Heart right ventricle (tissue), 16 donors: ENCODE data around the gene PRC1. TPM values are rescaled to one million over a fixed set of nuclear protein-coding genes. Genes with fewer than 3 reads are reported as not detected.

Experiments used
- ATAC-seq, 8 donors: fragments of 200-7000 bp; cut with Tn5 transposase; one replicate each; pipeline ENCODE4 v1.9.1; 2020; ENCODE audit warnings: mild to moderate bottlenecking in 8 of 8, moderate library complexity in 8 of 8, moderate number of reproducible peaks in 1 of 8
- DNase-seq, 2 donors: peaks; one replicate each; pipeline ENCODE4 v3.0.0-alpha.2; 2020
- H3K27ac ChIP-seq, 10 donors: fragments of 200-600 bp; sonication (generic) in 2 of 10; one replicate each; pipeline versions ENCODE4 v1.5.0 to v1.8.0; 2020 to 2022; ENCODE audit warnings: mild to moderate bottlenecking in 3 of 10
- H3K27me3 ChIP-seq, 7 donors: fragments of 200-600 bp; one replicate each; pipeline ENCODE4 v1.8.0; 2021 to 2022; ENCODE audit warnings: mild to moderate bottlenecking in 2 of 7
- H3K36me3 ChIP-seq, 9 donors: fragments of 200-600 bp; sonication (generic) in 1 of 9; one replicate each; pipeline versions ENCODE4 v1.5.0 to v1.8.0; 2020 to 2022; ENCODE audit warnings: mild to moderate bottlenecking in 2 of 9
- H3K4me1 ChIP-seq, 9 donors: fragments of 200-600 bp; sonication (generic) in 1 of 9; one replicate each; pipeline versions ENCODE4 v1.5.0 to v1.8.0; 2020 to 2022; ENCODE audit warnings: mild to moderate bottlenecking in 4 of 9
- H3K4me3 ChIP-seq, 10 donors: fragments of 200-600 bp; sonication (generic) in 2 of 10; one replicate each; pipeline versions ENCODE4 v1.5.0 to v1.8.0; 2020 to 2022; ENCODE audit warnings: mild to moderate bottlenecking in 7 of 10, moderate library complexity in 2 of 10
- H3K9me3 ChIP-seq, 11 donors: fragments of 200-600 bp in 10 of 11; sonication (generic) in 2 of 11; one replicate each; pipeline versions ENCODE4 v1.5.0 to v1.8.0; 2013 to 2022; ENCODE audit warnings: mild to moderate bottlenecking in 2 of 11, control low read depth in 1 of 11, moderate library complexity in 1 of 11
- CTCF ChIP-seq, 9 donors: fragments of 200-600 bp; sonication (generic) in 2 of 9; IDR thresholded peaks; one replicate each; pipeline versions ENCODE4 v1.5.0 to v1.8.0; 2021 to 2022; ENCODE audit warnings: antibody characterized with exemption in 9 of 9, mild to moderate bottlenecking in 5 of 9, moderate library complexity in 1 of 9
- WGBS, 2 donors: extraction: QIAGEN DNeasy Blood & Tissue Kit; methylation state at CpG; one replicate each; pipeline ENCODE4 v1.1.7; 2013; ENCODE audit warnings: inconsistent platforms in 1 of 2; 5-methylcytosine and 5-hydroxymethylcytosine counted together
- intact Hi-C, 10 donors: fragments of 100-400 bp; cut with DNase I; formaldehyde crosslinking; loops; one replicate each; pipeline versions ENCODE4 v1.11.1 to v1.14.2; 2022
- polyA plus RNA-seq, 2 donors: library from polyadenylated mRNA; stranded (reverse); fragments of 200-250 nt; gene quantifications; one replicate each; pipeline ENCODE4 v1.2.3, GENCODE V29; 2013
- total RNA-seq, 10 donors: library from RNA; stranded (reverse); fragmentation: NEBNext Ultra II Directional in 3 of 10; extraction: Animal tissue kit (Norgen Biotek cat#: 25700) in 3 of 10; gene quantifications; one replicate each; pipeline versions ENCODE4 v1.2.1 to v1.2.4, GENCODE V29; 2021 to 2023
- donor health status: Arrhythmogenic right ventricular cardiomyopathy.
- donor health status: ischemic (EF 13 %, LVEDD 7.1; RV severe dilation, severe dysfunction).
- donor health status: healthy with polysubstance abuse.
- donor health status: DM: no; HTN: yes; CAD: no.
- donor health status: DM: no; HTN: no; CAD: no.
- donor health status: ischemic (EF 25% LVEDD 6.9; RV normal size, moderate dysfunction).
- donor health status: ischemic (EF 25% LVEDD 5.7; RV mildly dilated, moderate dysfunction).
- donor health status: healthy.
- donor health status: DM: yes; HTN: yes; CAD: no.
- donor health status: Ischemic cardiomyopathy.
- donor health status: ischemic (EF 35%, LVEDD 5.7; RV mildly dilated, moderate dysfunction).
- donor health status: nonischemic (EF 11% LVEDD 7.7; RV severe dilation, severe dysfunction).
- donor health status: DM: yes; HTN: yes; CAD: no.
- donor health status: PGD.
- donor health status: ischemic (EF 29% LVEDD 5.4; RV normal size, mild dysfunction).
- donor health status: nonischemic (EF 23%, LVEDD 6.1; RV moderate dilation, normal function).

The PRC1 gene
- total and polyA plus RNA-seq, 12 donors: 2.1 to 16.2 (median 4.6) TPM

- no peak for ATAC-seq
- DNase-seq: no peak
- WGBS, 2 donors: 78 to 79% methylated on average over 3 of the region's 3 CpGs
- intact Hi-C loops: loop anchor here in 3 of 10 donors (5.0 to 10.0 kb wide), 3 partner anchors 75 to 85 kb away; partner anchors contain the start of gene RCCD1 (in 1 of the 3)
- Histone ChIP-seq H3K27ac (no peak overlapping the region), H3K27me3 (peaks cover 0 to 12% (median 0%) of the 10 kb centered on the region in 7 donors), H3K4me1 (no peaks in the 10 kb centered on the region), H3K4me3 (no peak overlapping the region), H3K36me3 (no peaks in the 10 kb centered on the region), H3K9me3 (no peaks in the 10 kb centered on the region)
- TF ChIP-seq CTCF (IDR thresholded peaks at IDR 0.05): no peak
These were observed 45.7 kb upstream of the PRC1 start for GRCh38 chr15:91039996-91040395.

- H3K27me3 ChIP-seq: peaks cover 0 to 8% (median 0%) of the 10 kb centered on the region in 7 donors
- 39 to 42% methylated on average over 12 of the region's 12 CpGs for WGBS, 2 donors
- intact Hi-C loops: loop anchor here in 4 of 10 donors (2.0 to 10.0 kb wide), 4 partner anchors 68 to 78 kb away; partner anchors contain the start of gene RCCD1 (in 1 of the 4)
- DNase-seq (peak; percentile 34 to 45), ATAC-seq (peak in 1 of 8 donors; percentile 56)
- peak; percentile 18 to 65 (median 60) for TF ChIP-seq CTCF (IDR thresholded peaks at IDR 0.05)
- H3K9me3 ChIP-seq: no peaks in the 10 kb centered on the region
- no peak overlapping the region for H3K27ac ChIP-seq
- H3K4me1 ChIP-seq: peaks cover 0 to 4% (median 0%) of the 10 kb centered on the region in 9 donors
- H3K36me3 ChIP-seq: no peaks in the 10 kb centered on the region
- no peak overlapping the region for H3K4me3 ChIP-seq
These were observed 38.8 kb upstream of the PRC1 start for GRCh38 chr15:91032919-91033803.

- intact Hi-C loops: loop anchor here in 4 of 10 donors (2.0 to 10.0 kb wide), 4 partner anchors 67 to 77 kb away; partner anchors contain the start of gene RCCD1 (in 1 of the 4)
- no peak for ATAC-seq
- WGBS, 2 donors: 81 to 82% methylated on average over 10 of the region's 10 CpGs
- H3K36me3 ChIP-seq: no peaks in the 10 kb centered on the region
- TF ChIP-seq CTCF (IDR thresholded peaks at IDR 0.05): no peak
- peaks cover 0 to 5% (median 0%) of the 10 kb centered on the region in 7 donors for H3K27me3 ChIP-seq
- DNase-seq: no peak
- H3K9me3 ChIP-seq: no peaks in the 10 kb centered on the region
- no peak overlapping the region for H3K4me3 ChIP-seq
- no peak overlapping the region for H3K27ac ChIP-seq
- peaks cover 0 to 4% (median 0%) of the 10 kb centered on the region in 9 donors for H3K4me1 ChIP-seq
These were observed 37.5 kb upstream of the PRC1 start for GRCh38 chr15:91031796-91032195.

- no peak for DNase-seq
- H3K4me1 ChIP-seq: peaks cover 0 to 7% (median 5%) of the 10 kb centered on the region in 9 donors
- ATAC-seq: no peak
- H3K27me3 ChIP-seq: no peaks in the 10 kb centered on the region
- intact Hi-C loops: loop anchor here in 2 of 10 donors (10.0 kb wide), 2 partner anchors 63 to 73 kb away; partner anchors contain the start of gene RCCD1 (in 1 of the 2)
- 63 to 66% methylated on average over 1 of the region's 1 CpG for WGBS, 2 donors
- no peak overlapping the region for H3K27ac ChIP-seq
- no peaks in the 10 kb centered on the region for H3K36me3 ChIP-seq
- H3K9me3 ChIP-seq: no peaks in the 10 kb centered on the region
- TF ChIP-seq CTCF (IDR thresholded peaks at IDR 0.05): no peak
- no peak overlapping the region for H3K4me3 ChIP-seq
These were observed 33.3 kb upstream of the PRC1 start for GRCh38 chr15:91027677-91028076.
